Activated CD4-positive, alpha-beta memory T cell treated with anti-CD3 and anti-CD28 coated beads for 36 hours (primary cell): ENCODE results near the gene HPGDS. TPM values are rescaled to one million over a fixed set of nuclear protein-coding genes. Genes with fewer than 3 reads are reported as not detected.

Experiments used
- CTCF ChIA-PET: fragments of 350-600 bp; sonication (Branson Sonifier 250); formaldehyde crosslinking; loops from one replicate; lab custom pipeline; 2021; ENCODE audit warnings: antibody characterized with exemption, inconsistent platforms; lab: Charles Lee
- POLR2A ChIA-PET: fragments of 350-600 bp; sonication (Branson Sonifier 250); formaldehyde crosslinking; loops from one replicate; lab custom pipeline; 2021; ENCODE audit warnings: antibody characterized with exemption; lab: Charles Lee
- DNase-seq: peaks from one replicate; pipeline ENCODE4 v3.0.0-alpha.2; 2020
- H3K27ac Mint-ChIP-seq: one replicate; pipeline ENCODE4 v1.8.0; 2021; ENCODE audit warnings: mixed read lengths
- H3K27me3 Mint-ChIP-seq: one replicate; pipeline ENCODE4 v1.8.0; 2021; ENCODE audit warnings: mixed read lengths
- H3K36me3 Mint-ChIP-seq: one replicate; pipeline ENCODE4 v1.8.0; 2021; ENCODE audit warnings: mixed read lengths
- H3K4me1 Mint-ChIP-seq: one replicate; pipeline ENCODE4 v1.8.0; 2021; ENCODE audit warnings: low read depth, mixed read lengths
- H3K4me3 Mint-ChIP-seq: one replicate; pipeline ENCODE4 v1.8.0; 2021; ENCODE audit warnings: mild to moderate bottlenecking, mixed read lengths
- H3K9me3 Mint-ChIP-seq: one replicate; pipeline ENCODE4 v1.8.0; 2021; ENCODE audit warnings: mixed read lengths
- intact Hi-C: fragments of 100-400 bp; cut with micrococcal nuclease; formaldehyde crosslinking; loops from one replicate; pipeline ENCODE4 v1.15.1; 2023
- total RNA-seq, 2 experiments: library from RNA; stranded (reverse); gene quantifications; one replicate each; pipeline ENCODE4 v1.2.3, GENCODE V29; 2021

The HPGDS gene
- total RNA-seq, 2 experiments from 2014 or later = 0.34 TPM; not detected in 1

DNA sequence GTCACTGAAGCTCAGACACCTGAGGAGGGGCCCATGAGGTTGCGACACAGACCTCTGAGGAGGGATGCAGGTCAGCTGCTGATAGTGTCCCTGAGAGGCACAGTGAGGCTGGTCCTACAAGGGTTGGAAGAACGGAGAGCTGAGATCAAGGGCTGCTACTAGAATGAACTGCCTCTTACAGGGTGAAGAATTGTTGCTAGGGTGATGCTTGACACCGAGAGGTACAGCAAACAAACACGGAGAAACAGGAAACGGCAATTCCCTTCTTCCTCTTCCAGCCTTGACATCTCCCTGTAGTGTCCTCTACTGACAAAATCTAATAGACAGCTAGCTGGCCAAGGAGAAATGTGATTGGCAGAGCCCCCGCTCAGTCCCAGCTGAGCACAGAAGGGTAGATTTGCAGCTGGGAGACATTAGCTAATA is 11.8 kb upstream of the HPGDS start:
- H3K4me3 Mint-ChIP-seq = no peak overlapping the region

DNA sequence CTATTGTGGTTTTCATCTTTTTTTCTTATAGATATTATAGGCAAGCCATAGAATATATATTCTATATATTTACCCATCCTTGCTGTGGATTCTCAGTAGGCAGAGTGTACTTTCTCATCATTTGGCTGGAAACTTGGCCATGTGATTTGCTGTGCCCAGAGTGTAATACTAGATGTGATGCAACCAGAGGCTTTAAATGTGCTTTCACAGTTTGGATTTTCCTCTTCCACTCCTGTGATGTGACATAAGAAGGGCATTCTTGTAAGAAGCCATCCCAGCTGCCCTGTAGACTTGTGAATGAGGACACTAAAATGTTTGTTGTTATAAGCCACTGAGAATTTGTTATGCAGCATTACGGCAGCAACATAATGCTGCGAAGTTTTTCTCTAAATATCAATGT is 10.4 kb upstream of the HPGDS start:
- H3K27ac Mint-ChIP-seq = no peak overlapping the region
- H3K4me3 Mint-ChIP-seq = no peak overlapping the region
- peaks cover 17% of the 10 kb centered on the region for H3K4me1 Mint-ChIP-seq
- no peaks in the 10 kb centered on the region for H3K9me3 Mint-ChIP-seq
- peaks cover 2% of the 10 kb centered on the region for H3K27me3 Mint-ChIP-seq
- intact Hi-C loops = no loop called here
- no peaks in the 10 kb centered on the region for H3K36me3 Mint-ChIP-seq
- ChIA-PET POLR2A (no interaction called here), CTCF (no interaction called here)
- DNase-seq = no peak

More for the DNA sequence above, 11.8 kb upstream of the HPGDS start:
- Mint-ChIP-seq H3K27me3 (peaks cover 2% of the 10 kb centered on the region), H3K27ac (no peak overlapping the region), H3K4me1 (peaks cover 6% of the 10 kb centered on the region), H3K9me3 (no peaks in the 10 kb centered on the region), H3K36me3 (no peaks in the 10 kb centered on the region)
- ChIA-PET CTCF (interaction anchor here (0.7 kb wide), 1 partner anchor 592 kb away, joined by 3 read pairs; no protein-coding TSS in a partner anchor), POLR2A (no interaction called here)
- intact Hi-C loops = no loop called here
- no peak for DNase-seq

GRCh38 chr4:94352163-94352562 is 9.5 kb upstream of the HPGDS start:
- DNase-seq = no peak
- H3K4me3 Mint-ChIP-seq = no peak overlapping the region
- peaks cover 2% of the 10 kb centered on the region for H3K27me3 Mint-ChIP-seq
- peaks cover 17% of the 10 kb centered on the region for H3K4me1 Mint-ChIP-seq
- no peaks in the 10 kb centered on the region for H3K36me3 Mint-ChIP-seq
- intact Hi-C loops = no loop called here
- H3K9me3 Mint-ChIP-seq = no peaks in the 10 kb centered on the region
- ChIA-PET CTCF (no interaction called here), POLR2A (no interaction called here)
- H3K27ac Mint-ChIP-seq = no peak overlapping the region

DNA sequence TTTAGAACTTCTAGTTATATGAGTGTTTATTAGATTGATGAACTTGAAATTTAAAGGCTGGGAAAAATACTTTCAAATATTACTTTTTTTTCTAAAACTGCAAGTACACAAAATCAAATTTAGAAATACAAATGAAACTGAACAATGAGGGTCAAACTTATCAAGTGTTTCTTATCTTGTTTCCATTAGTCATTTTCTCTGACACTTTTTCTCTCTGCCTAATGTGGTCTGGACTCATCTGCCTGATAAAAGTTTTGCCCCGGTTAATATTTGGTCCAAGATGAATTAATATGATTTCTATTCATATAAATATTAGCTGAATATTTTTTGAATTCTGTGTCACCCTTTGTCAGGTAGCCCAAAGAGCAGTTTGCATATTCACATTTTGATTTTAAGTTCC is 8.7 kb upstream of the HPGDS start:
- Mint-ChIP-seq H3K27me3 (peaks cover 2% of the 10 kb centered on the region), H3K4me1 (peaks cover 20% of the 10 kb centered on the region), H3K9me3 (no peaks in the 10 kb centered on the region), H3K4me3 (no peak overlapping the region), H3K27ac (no peak overlapping the region), H3K36me3 (no peaks in the 10 kb centered on the region)
- POLR2A ChIA-PET = no interaction called here
- intact Hi-C loops = no loop called here
- CTCF ChIA-PET = no interaction called here
- DNase-seq = no peak

DNA sequence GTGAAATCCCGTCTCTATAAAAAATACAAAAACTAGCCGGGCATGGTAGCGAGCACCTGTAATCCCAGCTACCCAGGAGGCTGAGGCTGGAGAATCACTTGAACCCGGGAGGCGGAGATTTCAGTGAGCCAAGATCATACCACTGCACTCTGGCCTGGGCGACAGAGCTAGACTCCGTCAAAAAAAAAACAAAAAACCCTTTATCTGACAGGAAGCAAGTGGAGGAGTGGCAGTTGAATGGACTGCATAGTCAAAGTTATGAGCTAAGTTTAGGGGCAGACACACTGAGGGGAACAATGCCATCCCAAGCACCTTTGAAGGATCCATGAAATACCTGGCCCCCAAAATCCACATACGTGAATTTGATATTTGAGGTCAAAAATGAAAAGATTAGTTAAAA is 7.5 kb upstream of the HPGDS start:
- ChIA-PET POLR2A (no interaction called here), CTCF (no interaction called here)
- Mint-ChIP-seq H3K9me3 (no peaks in the 10 kb centered on the region), H3K27ac (no peak overlapping the region), H3K4me3 (no peak overlapping the region), H3K4me1 (peaks cover 23% of the 10 kb centered on the region), H3K36me3 (no peaks in the 10 kb centered on the region), H3K27me3 (peaks cover 2% of the 10 kb centered on the region)
- intact Hi-C loops = no loop called here
- no peak for DNase-seq

- peaks cover 23% of the 10 kb centered on the region for H3K4me1 Mint-ChIP-seq
- H3K4me3 Mint-ChIP-seq = no peak overlapping the region
- H3K36me3 Mint-ChIP-seq = no peaks in the 10 kb centered on the region
- H3K27ac Mint-ChIP-seq = peak overlapping the region; percentile 30
- intact Hi-C loops = loop anchor here (1.0 kb wide), 1 partner anchor 10 kb away; no protein-coding TSS in a partner anchor
- POLR2A ChIA-PET = interaction anchor here (2.0 kb wide), 1 partner anchor 10 kb away, joined by 8 read pairs; no protein-coding TSS in a partner anchor
- CTCF ChIA-PET = interaction anchor here (1.3 kb wide), 1 partner anchor 10 kb away, joined by 8 read pairs; no protein-coding TSS in a partner anchor
- no peaks in the 10 kb centered on the region for H3K9me3 Mint-ChIP-seq
- DNase-seq = no peak
- H3K27me3 Mint-ChIP-seq = peaks cover 2% of the 10 kb centered on the region
Observed at GRCh38 chr4:94349193-94349592, 6.6 kb upstream of the HPGDS start.

GRCh38 chr4:94348666-94349065 is 6.0 kb upstream of the HPGDS start:
- no peaks in the 10 kb centered on the region for H3K9me3 Mint-ChIP-seq
- H3K4me3 Mint-ChIP-seq = no peak overlapping the region
- H3K27me3 Mint-ChIP-seq = peaks cover 2% of the 10 kb centered on the region
- no peak for DNase-seq
- ChIA-PET CTCF (interaction anchor here (1.3 kb wide), 1 partner anchor 9 kb away, joined by 8 read pairs; no protein-coding TSS in a partner anchor), POLR2A (interaction anchor here (2.0 kb wide), 1 partner anchor 10 kb away, joined by 8 read pairs; no protein-coding TSS in a partner anchor)
- intact Hi-C loops = loop anchor here (1.0 kb wide), 1 partner anchor 9 kb away; no protein-coding TSS in a partner anchor
- peaks cover 23% of the 10 kb centered on the region for H3K4me1 Mint-ChIP-seq
- H3K36me3 Mint-ChIP-seq = no peaks in the 10 kb centered on the region
- no peak overlapping the region for H3K27ac Mint-ChIP-seq

DNA sequence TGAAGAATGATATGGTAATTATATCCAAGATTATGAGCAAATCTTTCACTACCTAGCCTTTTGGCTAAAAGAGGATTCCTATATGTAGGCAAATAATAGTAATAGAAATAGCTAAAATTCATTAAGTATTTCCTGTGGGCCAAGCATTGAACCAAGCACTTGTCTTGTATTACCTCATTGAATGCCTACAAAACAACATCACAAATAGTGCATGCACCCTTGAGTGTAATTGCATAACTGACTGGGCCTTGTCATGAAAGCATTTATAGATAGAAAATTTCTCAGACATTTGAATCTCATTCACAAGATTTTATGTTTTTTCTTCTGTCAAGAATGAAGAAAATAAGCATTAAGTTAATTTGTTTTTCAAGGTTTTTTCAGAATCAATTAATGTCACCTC is 3.9 kb upstream of the HPGDS start:
- Mint-ChIP-seq H3K9me3 (no peaks in the 10 kb centered on the region), H3K27me3 (no peaks in the 10 kb centered on the region), H3K4me1 (peaks cover 21% of the 10 kb centered on the region), H3K27ac (no peak overlapping the region), H3K36me3 (no peaks in the 10 kb centered on the region), H3K4me3 (no peak overlapping the region)
- ChIA-PET CTCF (no interaction called here), POLR2A (no interaction called here)
- DNase-seq = no peak
- intact Hi-C loops = no loop called here

- intact Hi-C loops = no loop called here
- Mint-ChIP-seq H3K9me3 (no peaks in the 10 kb centered on the region), H3K27ac (no peak overlapping the region), H3K27me3 (no peaks in the 10 kb centered on the region), H3K4me1 (peaks cover 21% of the 10 kb centered on the region), H3K36me3 (no peaks in the 10 kb centered on the region), H3K4me3 (no peak overlapping the region)
- no peak for DNase-seq
- CTCF ChIA-PET = no interaction called here
- POLR2A ChIA-PET = no interaction called here
Observed at GRCh38 chr4:94345969-94346368, 3.3 kb upstream of the HPGDS start.

DNA sequence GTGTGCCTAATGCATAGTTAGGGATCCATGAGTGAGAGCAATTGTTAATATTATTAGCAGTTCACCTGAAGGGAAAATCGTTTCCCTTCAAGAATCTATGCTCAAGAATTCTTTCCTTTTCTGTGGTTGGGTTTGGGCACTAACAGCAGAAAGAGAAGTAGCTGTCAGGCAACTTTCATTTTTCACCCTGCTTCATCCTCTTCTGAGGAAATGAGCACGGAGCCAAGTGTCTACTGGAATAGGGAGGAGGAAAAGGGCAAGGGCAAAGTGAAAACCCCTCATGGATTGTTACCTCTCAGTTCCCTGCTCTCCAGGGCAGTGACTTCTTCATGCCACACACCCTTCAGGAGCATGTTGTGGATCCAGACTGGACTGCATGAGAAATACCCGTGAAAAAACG is 2.6 kb upstream of the HPGDS start:
- H3K4me3 Mint-ChIP-seq = no peak overlapping the region
- H3K4me1 Mint-ChIP-seq = peaks cover 21% of the 10 kb centered on the region
- CTCF ChIA-PET = no interaction called here
- H3K27me3 Mint-ChIP-seq = no peaks in the 10 kb centered on the region
- POLR2A ChIA-PET = no interaction called here
- no peaks in the 10 kb centered on the region for H3K9me3 Mint-ChIP-seq
- H3K36me3 Mint-ChIP-seq = no peaks in the 10 kb centered on the region
- intact Hi-C loops = no loop called here
- no peak for DNase-seq
- no peak overlapping the region for H3K27ac Mint-ChIP-seq

DNA sequence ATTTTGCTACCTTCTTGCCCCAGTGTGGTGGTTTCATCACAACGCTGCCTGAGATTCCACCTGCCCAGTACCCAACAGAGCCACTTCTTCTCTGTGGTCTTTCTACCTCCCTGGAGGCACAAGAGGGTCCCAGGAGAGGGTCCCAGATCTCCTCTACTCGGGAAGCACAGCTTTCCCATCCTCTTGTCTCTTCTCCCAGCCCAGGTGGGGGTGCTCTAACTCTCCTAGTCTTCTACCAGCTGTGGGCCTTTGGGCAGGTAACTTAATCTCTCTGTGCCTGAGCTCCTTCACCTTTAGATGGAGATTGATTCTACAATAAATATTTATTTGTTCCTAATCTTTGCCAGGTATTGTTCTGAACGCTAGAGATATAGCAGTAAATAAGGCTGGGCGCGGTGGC is 1.8 kb upstream of the HPGDS start:
- Mint-ChIP-seq H3K27ac (no peak overlapping the region), H3K9me3 (no peaks in the 10 kb centered on the region), H3K27me3 (no peaks in the 10 kb centered on the region), H3K4me3 (no peak overlapping the region), H3K36me3 (no peaks in the 10 kb centered on the region), H3K4me1 (peaks cover 26% of the 10 kb centered on the region)
- ChIA-PET POLR2A (no interaction called here), CTCF (interaction anchor here (1.3 kb wide), 1 partner anchor 46 kb away, joined by 3 read pairs; no protein-coding TSS in a partner anchor)
- intact Hi-C loops = no loop called here
- DNase-seq = no peak

DNA sequence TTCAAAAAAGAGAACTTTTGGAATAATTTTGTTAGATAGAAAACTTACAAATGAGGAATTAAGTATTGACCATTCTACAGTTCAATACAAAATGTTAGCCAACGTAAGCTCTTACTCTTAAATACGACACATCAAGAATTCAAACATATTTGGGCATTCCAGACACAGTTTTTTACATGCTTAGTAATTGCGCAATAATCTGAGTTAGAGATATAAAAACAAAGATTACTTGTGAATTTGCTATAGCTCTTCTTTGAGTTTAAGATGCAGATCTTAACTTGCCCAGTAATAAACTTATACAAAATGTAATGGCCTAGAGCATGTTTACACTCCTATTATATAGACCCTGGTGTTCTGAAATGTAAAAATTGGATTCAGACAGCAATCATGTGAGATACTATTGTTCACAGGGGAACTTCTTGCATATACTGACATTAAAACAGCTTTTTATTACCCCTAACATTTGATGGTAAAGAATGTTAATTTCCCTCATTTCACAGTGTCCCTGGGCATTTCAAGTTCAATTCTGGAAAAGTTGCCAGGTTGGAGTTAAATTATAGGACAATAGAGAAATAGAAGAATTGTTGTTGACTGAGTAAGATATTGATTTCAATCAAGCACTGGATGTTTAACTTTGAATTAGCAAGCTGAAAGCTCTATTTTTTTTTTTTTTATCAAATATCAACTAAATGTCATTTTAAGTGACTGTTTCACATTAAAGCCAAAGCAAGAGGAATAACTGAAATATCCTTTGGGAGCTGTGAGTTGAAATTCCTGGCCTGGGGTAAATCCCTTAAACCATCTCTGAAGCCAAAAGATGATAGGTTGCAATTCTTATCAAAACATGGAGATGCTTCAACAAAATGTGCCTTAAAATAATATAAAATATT is 910 bp downstream of the HPGDS start:
- Mint-ChIP-seq H3K9me3 (no peaks in the 10 kb centered on the region), H3K27me3 (no peaks in the 10 kb centered on the region), H3K4me3 (no peak overlapping the region), H3K4me1 (peaks cover 22% of the 10 kb centered on the region), H3K27ac (no peak overlapping the region), H3K36me3 (no peaks in the 10 kb centered on the region)
- DNase-seq = no peak
- CTCF ChIA-PET = interaction anchor here (0.6 kb wide), 1 partner anchor 65 kb away, joined by 3 read pairs; no protein-coding TSS in a partner anchor
- intact Hi-C loops = no loop called here
- POLR2A ChIA-PET = no interaction called here
